Epithelial cell of alveolus of lung (primary cell): ENCODE measurements around the gene C5orf24. TPM values are rescaled to one million over a fixed set of nuclear protein-coding genes. Genes with fewer than 3 reads are reported as not detected.

Source experiments
- total RNA-seq: library from RNA; depleted of rRNA; stranded (reverse); fragments of >200 nt; gene quantifications from 2 replicates; pipeline ENCODE4 v1.2.1, GENCODE V29; 2015

The C5orf24 gene
- 35.4 and 63.3 TPM in 2 replicates for total RNA-seq

GRCh38 chr5:134845852-134846640 is at the start of gene C5orf24:
TSS of gene C5orf24 (plus strand) at chr5:134845968. CDS start at chr5:134854901, 8,933 bp downstream.

GRCh38 chr5:134873987-134874830 is 28.4 kb downstream of the C5orf24 start, which contains the start of gene TXNDC15:
TSS of gene TXNDC15 (plus strand) at chr5:134874371. CDS start at chr5:134874428, 57 bp downstream.

GRCh38 chr5:134904610-134905245 is 59.0 kb downstream of the C5orf24 start, which contains the start of gene PCBD2:
TSS of gene PCBD2 (plus strand) at chr5:134905131. CDS start at chr5:134905140, 9 bp downstream.

Other genes with a start within 250 kb of the C5orf24 start
- 25.3 and 39.0 TPM in 2 replicates for gene SAR1B, start 213.1 kb upstream of the C5orf24 start, total RNA-seq
- gene SEC24A, start 197.2 kb upstream of the C5orf24 start, total RNA-seq = 24.4 and 28.6 TPM in 2 replicates
- gene CAMLG, start 107.4 kb upstream of the C5orf24 start, total RNA-seq = 28.8 and 66.0 TPM in 2 replicates
- 18.1 and 40.8 TPM in 2 replicates for gene DDX46, start 87.2 kb upstream of the C5orf24 start, total RNA-seq
- 67.2 and 83.0 TPM in 2 replicates for gene TXNDC15, start 28.4 kb downstream of the C5orf24 start, total RNA-seq
- gene PCBD2, start 59.2 kb downstream of the C5orf24 start, total RNA-seq = 1.2 and 3.7 TPM in 2 replicates
- not detected in 2 replicates for gene CATSPER3, start 121.9 kb downstream of the C5orf24 start, total RNA-seq
- 3.0 and 3.2 TPM in 2 replicates for gene PITX1, start 188.3 kb downstream of the C5orf24 start, total RNA-seq